GM19463 (cell line): ENCODE results near the gene NMU.
"Not testable (repeated sequence)": the region's sequence is repeated elsewhere in the genome, so short reads cannot be mapped to it uniquely, and the experiment has no call there.

Experiments used
- ATAC-seq: cut with Tn5 transposase; IDR thresholded peaks from one replicate; pipeline ENCODE4 v1.9.1; 2021; ENCODE audit warnings: mild to moderate bottlenecking, moderate library complexity; ENCODE audit not compliant: unreplicated experiment

The NMU gene

GRCh38 chr4:55625835-55626234 is 10.3 kb downstream of the NMU start:
- ATAC-seq: no peak

- ATAC-seq: not testable (repeated sequence)
Measured at GRCh38 chr4:55624063-55624462, 12.0 kb downstream of the NMU start.

- no peak for ATAC-seq
Measured at GRCh38 chr4:55618546-55619143, 17.5 kb downstream of the NMU start.

GRCh38 chr4:55617587-55618197 is 18.4 kb downstream of the NMU start:
- ATAC-seq: peak; percentile 97

- ATAC-seq: no peak
Measured at GRCh38 chr4:55615008-55615407, 21.1 kb downstream of the NMU start.

GRCh38 chr4:55613621-55614020 is 22.5 kb downstream of the NMU start:
- ATAC-seq: no peak

- no peak for ATAC-seq
Measured at GRCh38 chr4:55612341-55612740, 23.8 kb downstream of the NMU start.

- ATAC-seq: no peak
Measured at GRCh38 chr4:55611358-55612059, 24.6 kb downstream of the NMU start.

- no peak for ATAC-seq
Measured at GRCh38 chr4:55610381-55610780, 25.7 kb downstream of the NMU start.

GRCh38 chr4:55609393-55609866 is 26.7 kb downstream of the NMU start:
- no peak for ATAC-seq

- ATAC-seq: no peak
Measured at GRCh38 chr4:55608591-55608990, 27.5 kb downstream of the NMU start.

- ATAC-seq: no peak
Measured at GRCh38 chr4:55604996-55605395, 31.1 kb downstream of the NMU start.

- no peak for ATAC-seq
Measured at GRCh38 chr4:55600640-55601039, 35.5 kb downstream of the NMU start.

GRCh38 chr4:55598641-55599040 is 37.5 kb downstream of the NMU start:
- ATAC-seq: no peak

- no peak for ATAC-seq
Measured at GRCh38 chr4:55592014-55592413, 44.1 kb downstream of the NMU start, which contains the start of gene PDCL2. Gene PDCL2, minus strand, starts transcription at chr4:55592245. Its CDS starts 136 bp downstream, at chr4:55592109.

- ATAC-seq: no peak
Measured at GRCh38 chr4:55588160-55588559, 47.9 kb downstream of the NMU start.

GRCh38 chr4:55582773-55583172 is 53.3 kb downstream of the NMU start:
- not testable (repeated sequence) for ATAC-seq

- no peak for ATAC-seq
Measured at GRCh38 chr4:55578341-55579010, 57.6 kb downstream of the NMU start.

GRCh38 chr4:55575513-55575912 is 60.6 kb downstream of the NMU start:
- no peak for ATAC-seq

- ATAC-seq: no peak
Measured at GRCh38 chr4:55574252-55574651, 61.8 kb downstream of the NMU start.

GRCh38 chr4:55571806-55572205 is 64.3 kb downstream of the NMU start:
- no peak for ATAC-seq
